Measurements from ENCODE around the gene BNC2.
A peak's percentile ranks its signal among the peaks of the same experiment; 100 is the strongest.
"Not testable (repeated sequence)": the region's sequence is repeated elsewhere in the genome, so short reads cannot be mapped to it uniquely, and the experiment has no call there.

Gene BNC2

GRCh38 chr9:16458696-16459420 is 411.6 kb downstream of the BNC2 start:
- DNase-seq (ENCODE audit: low spot score), result no peak

DNA sequence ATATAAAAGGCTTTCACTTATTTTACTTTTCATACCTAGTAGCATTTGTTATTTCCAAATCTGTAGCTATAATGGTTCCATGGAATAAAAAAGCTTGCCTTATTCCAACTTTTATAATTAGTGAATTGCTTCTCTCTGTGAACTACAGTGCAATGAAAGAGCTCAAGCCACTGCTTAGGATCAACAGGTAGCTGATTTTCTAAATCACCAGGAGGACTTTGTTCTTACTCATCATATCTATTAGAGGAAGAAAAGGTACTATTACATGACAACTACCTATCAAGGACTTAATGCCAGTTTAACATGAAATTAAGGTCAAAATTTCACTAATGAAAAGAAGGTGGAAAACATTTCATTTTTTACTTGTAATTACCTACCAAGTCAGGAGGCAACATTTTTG is 414.6 kb downstream of the BNC2 start:
- no peak for DNase-seq (ENCODE audit: low spot score)

GRCh38 chr9:16453390-16453789 is 417.1 kb downstream of the BNC2 start:
- no peak for DNase-seq (ENCODE audit: low spot score)

DNA sequence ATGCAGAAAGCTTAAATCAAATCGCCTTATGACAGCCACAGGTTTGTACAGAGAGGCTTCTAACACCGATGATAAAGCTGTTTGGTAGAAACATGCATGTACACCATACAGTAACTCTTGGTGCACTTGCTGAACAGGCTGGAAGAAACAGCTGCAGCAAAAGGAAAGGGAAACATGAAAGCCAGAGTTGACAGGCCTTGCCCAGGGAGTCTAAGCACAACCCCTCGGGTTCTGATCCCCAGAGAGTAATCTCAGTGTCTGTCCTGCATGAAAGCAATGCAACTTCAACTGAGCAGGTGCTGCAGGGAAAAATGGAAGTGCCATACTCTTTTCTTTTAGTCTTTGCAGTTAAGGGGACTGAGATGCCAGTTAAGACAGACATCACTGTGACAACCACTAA is 419.9 kb downstream of the BNC2 start:
- DNase-seq (ENCODE audit: low spot score), result peak; percentile 64

DNA sequence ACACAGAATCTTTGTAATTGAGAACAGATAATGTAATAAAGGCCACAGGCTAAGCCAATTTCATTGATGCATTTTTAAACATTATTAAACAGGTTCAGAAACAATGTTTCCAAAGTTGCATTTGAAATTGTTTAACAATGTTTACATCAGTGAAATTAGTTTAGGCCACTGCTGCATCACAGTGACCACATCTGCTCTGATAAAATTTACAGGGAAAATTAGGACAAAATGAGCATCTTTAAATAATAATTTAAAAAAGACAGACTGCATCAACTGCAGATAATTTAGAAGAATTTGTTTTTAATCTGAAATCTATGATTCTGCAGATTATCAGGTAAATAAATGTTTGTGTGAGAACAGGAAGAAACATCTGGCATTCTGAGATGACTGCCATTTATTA is 420.4 kb downstream of the BNC2 start:
- no peak for DNase-seq (ENCODE audit: low spot score)

GRCh38 chr9:16449076-16449730 is 421.3 kb downstream of the BNC2 start:
- DNase-seq (ENCODE audit: low spot score), result peak; percentile 43

- no peak for DNase-seq (ENCODE audit: low spot score)
Observed at GRCh38 chr9:16447946-16448345, 422.5 kb downstream of the BNC2 start.

DNA sequence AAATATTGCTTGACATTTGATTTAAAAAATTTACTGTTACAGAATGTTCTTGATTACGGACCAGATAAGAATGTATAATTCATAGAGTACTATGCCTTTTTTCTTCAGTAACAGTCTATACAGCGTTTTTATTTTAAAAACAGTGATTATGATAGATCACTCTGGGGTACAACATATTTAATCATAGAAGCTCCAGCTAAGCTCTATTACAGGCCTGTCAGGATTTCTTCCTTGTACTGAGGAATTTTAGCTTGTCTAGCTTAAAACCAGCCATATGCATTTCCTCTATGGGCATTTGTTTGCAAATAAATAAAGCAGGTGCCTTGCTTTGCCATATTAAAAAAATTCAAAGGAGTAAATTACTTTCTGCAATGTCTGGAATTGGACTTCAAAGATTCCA is 423.8 kb downstream of the BNC2 start:
- no peak for DNase-seq (ENCODE audit: low spot score)

DNA sequence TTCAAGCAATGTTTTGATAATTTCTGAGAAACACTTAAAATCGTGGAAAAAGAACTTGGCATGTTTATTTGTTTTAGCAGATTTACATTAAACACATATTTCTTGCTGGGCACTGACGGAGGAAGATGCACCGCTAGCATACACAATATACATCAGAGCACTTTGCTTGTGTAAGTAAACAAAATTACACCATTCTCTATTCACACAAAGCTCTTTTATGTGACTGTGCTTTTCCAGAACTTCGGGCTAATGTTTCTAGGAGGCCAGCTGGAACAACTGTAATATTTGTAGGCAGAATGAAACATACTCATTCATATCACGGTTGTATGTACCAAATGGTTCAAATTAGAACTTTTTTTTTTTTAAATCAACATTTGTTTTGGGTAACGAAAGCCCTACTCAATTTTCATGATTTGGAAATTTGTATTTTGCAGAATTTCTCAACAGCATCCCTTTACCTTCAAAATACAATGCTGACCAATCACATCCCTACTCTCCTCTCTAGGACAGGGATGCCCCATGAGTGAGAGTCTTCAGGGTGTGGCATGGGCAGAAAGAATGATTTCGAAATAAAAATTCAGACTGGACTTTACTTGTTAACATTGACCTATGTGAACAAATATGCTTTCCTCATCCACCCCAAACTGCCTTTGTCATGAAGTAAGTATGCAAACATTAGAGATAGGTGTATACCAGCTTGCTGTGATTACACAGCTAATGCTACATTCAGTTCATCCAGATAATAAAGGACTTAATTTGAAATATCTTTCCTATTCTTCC is 425.1 kb downstream of the BNC2 start:
- DNase-seq (ENCODE audit: low spot score), result no peak

- no peak for DNase-seq (ENCODE audit: low spot score)
Observed at GRCh38 chr9:16442622-16443021, 427.8 kb downstream of the BNC2 start.

GRCh38 chr9:16441791-16442190 is 428.7 kb downstream of the BNC2 start:
- DNase-seq (ENCODE audit: low spot score), result no peak

DNA sequence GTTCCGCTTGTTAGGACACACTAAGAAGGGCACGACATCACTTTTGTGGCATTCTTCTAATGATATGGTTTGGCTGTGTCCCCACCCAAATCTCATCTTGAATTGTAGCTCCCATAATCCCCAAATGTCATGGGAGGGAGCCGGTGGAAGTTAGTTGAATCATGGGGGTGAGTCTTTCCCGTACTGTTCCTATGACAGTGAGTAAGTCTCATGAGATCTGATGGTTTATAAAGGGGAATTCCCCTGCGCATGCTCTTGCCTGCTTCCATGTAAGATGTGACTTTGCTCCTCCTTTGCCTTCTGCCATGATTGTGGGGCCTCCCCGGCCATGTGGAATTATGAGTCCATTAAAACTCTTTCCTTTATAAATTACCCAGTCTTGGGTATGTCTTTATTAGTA is 431.6 kb downstream of the BNC2 start:
- DNase-seq (ENCODE audit: low spot score), result not testable (repeated sequence)

- no peak for DNase-seq (ENCODE audit: low spot score)
Observed at GRCh38 chr9:16436545-16436944, 433.9 kb downstream of the BNC2 start.

GRCh38 chr9:16434526-16434925 is 435.9 kb downstream of the BNC2 start:
- DNase-seq (ENCODE audit: low spot score), result no peak

DNA sequence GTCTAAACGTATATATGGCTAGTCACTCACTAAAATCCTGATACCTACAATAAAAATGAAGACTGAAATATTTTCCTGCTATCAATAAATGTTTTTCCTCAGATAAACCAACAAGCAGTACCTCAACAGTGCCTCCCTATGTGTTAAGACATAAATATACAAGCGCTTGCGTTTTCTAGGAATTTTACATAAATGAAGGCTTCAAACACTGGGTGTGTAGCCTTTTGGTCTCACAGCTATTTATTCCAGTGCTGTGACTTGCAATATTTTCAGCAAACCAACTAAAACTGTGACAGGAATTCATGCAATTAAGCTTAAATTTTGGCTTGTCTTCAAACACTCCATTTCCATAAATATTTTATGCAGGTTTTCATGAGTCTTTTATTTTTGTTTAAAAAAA is 437.0 kb downstream of the BNC2 start:
- DNase-seq (ENCODE audit: low spot score), result no peak

- no peak for DNase-seq (ENCODE audit: low spot score)
Observed at GRCh38 chr9:16431666-16432392, 438.6 kb downstream of the BNC2 start.

DNA sequence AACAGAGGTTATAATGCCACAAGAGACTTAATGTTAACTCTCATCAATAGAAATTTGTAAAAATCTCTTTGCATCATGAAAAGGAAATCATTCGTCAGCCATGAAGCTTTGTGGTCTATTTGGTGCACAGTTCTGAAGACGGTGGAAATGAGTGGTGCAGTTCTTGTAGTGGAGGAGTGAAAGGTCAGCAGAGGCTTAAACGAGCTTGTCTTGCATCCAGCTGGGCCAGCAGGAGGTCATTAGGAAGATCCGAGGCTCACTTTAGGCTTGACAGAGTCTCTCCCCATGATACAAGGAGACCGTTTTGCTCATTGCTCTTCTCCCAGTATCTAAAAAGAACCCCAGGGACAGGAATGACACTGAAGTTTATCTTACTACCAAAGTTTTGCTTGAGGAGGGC is 440.8 kb downstream of the BNC2 start:
- no peak for DNase-seq (ENCODE audit: low spot score)

- no peak for DNase-seq (ENCODE audit: low spot score)
Observed at GRCh38 chr9:16427873-16428427, 442.5 kb downstream of the BNC2 start.

DNA sequence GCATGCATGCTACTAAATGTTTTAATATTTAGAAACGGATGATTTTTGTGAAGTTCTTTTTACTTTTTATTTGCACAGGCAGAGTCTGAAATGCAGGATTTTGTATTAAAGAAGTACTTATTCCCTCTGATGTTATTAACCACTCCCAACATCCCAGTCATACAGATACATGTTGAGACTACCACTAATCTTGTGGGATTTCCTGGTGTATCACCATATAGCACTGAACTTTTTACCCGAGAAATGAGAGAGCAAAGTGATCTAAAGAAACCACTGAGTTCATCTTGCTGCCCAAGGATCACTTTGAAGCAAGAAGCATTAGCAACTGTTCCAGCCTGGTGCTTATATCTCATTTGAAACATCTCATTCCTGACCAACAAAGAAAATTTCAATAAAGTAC is 443.8 kb downstream of the BNC2 start:
- no peak for DNase-seq (ENCODE audit: low spot score)

GRCh38 chr9:16425562-16426231 is 444.8 kb downstream of the BNC2 start:
- no peak for DNase-seq (ENCODE audit: low spot score)

GRCh38 chr9:16422114-16422513 is 448.4 kb downstream of the BNC2 start:
- DNase-seq (ENCODE audit: low spot score), result peak; percentile 93
